OCI-LY1 (cell line): Measurements from ENCODE around the gene ATP5F1C.
A peak's percentile ranks its signal among the peaks of the same experiment; 100 is the strongest.

ENCODE experiments used
- H2AFZ ChIP-seq: fragments of 200-600 bp; sonication (generic), shearing (Covaris generic); 2 replicates; pipeline ENCODE4 v1.6.0; 2014; ENCODE audit warnings: antibody characterized with exemption, mild to moderate bottlenecking, low read length
- H3F3A ChIP-seq: fragments of 200-600 bp; sonication (generic), shearing (Covaris generic); 2 replicates; pipeline ENCODE4 v1.6.0; 2014; ENCODE audit warnings: mild to moderate bottlenecking, antibody characterized with exemption, low read length, moderate library complexity; ENCODE audit not compliant: insufficient read depth
- H3K27ac ChIP-seq: fragments of 200-600 bp; sonication (generic); 2 replicates; pipeline ENCODE4 v1.5.1; 2014; ENCODE audit warnings: low read length, mixed run types, mild to moderate bottlenecking, low read depth; ENCODE audit not compliant: poor library complexity, severe bottlenecking
- H3K27me3 ChIP-seq: fragments of 200-600 bp; sonication (generic); 2 replicates; pipeline ENCODE4 v1.6.0; 2014; ENCODE audit warnings: antibody characterized with exemption, mild to moderate bottlenecking, low read length, moderate library complexity; ENCODE audit not compliant: insufficient read depth
- H3K36me3 ChIP-seq: fragments of 200-600 bp; sonication (generic); 2 replicates; pipeline ENCODE4 v1.6.1; 2014; ENCODE audit warnings: mild to moderate bottlenecking, antibody characterized with exemption, low read length, moderate library complexity, mixed read lengths; ENCODE audit not compliant: insufficient read depth
- H3K4me1 ChIP-seq: fragments of 200-600 bp; sonication (generic); 2 replicates; pipeline ENCODE4 v1.5.1; 2014; ENCODE audit warnings: mild to moderate bottlenecking, low read length, moderate library complexity; ENCODE audit not compliant: insufficient read depth, severe bottlenecking
- H3K4me2 ChIP-seq: fragments of 200-600 bp; sonication (generic), shearing (Covaris generic); 2 replicates; pipeline ENCODE4 v1.6.1; 2014; ENCODE audit warnings: low read length
- H3K4me3 ChIP-seq: fragments of 200-600 bp; sonication (generic); 2 replicates; pipeline ENCODE4 v1.5.1; 2014; ENCODE audit warnings: low read length, low read depth, mild to moderate bottlenecking, mixed read lengths; ENCODE audit not compliant: poor library complexity, severe bottlenecking
- H3K79me2 ChIP-seq: fragments of 200-600 bp; shearing (Covaris generic); 2 replicates; pipeline ENCODE4 v1.6.1; 2016; ENCODE audit warnings: mixed run types, low read length, mixed read lengths; ENCODE audit not compliant: insufficient read depth
- H3K9ac ChIP-seq: fragments of 200-600 bp; sonication (generic), shearing (Covaris generic); 2 replicates; pipeline ENCODE4 v1.6.1; 2014; ENCODE audit warnings: mild to moderate bottlenecking, low read length, mixed read lengths
- H3K9me2 ChIP-seq: fragments of 200-600 bp; sonication (generic), shearing (Covaris generic); 2 replicates; pipeline ENCODE4 v1.6.1; 2014; ENCODE audit warnings: low read depth, mild to moderate bottlenecking, low read length, mixed read lengths
- H3K9me3 ChIP-seq: fragments of 200-600 bp; shearing (Covaris generic); 2 replicates; pipeline ENCODE4 v1.6.1; 2014; ENCODE audit warnings: low read length, mixed read lengths
- H4K20me1 ChIP-seq: fragments of 200-600 bp; sonication (generic), shearing (Covaris generic); 2 replicates; pipeline ENCODE4 v1.6.0; 2016; ENCODE audit warnings: mild to moderate bottlenecking, low read length; ENCODE audit not compliant: insufficient read depth
- CTCF ChIP-seq: fragments of 200-600 bp; sonication (generic), shearing (Covaris generic); IDR thresholded peaks from 2 replicates; pipeline ENCODE4 v1.5.1; 2017; ENCODE audit warnings: mild to moderate bottlenecking, antibody characterized with exemption, low read length, moderate library complexity, mixed read lengths
- EZH2 ChIP-seq: fragments of 200-600 bp; sonication (generic), shearing (Covaris generic); IDR thresholded peaks from 2 replicates; pipeline ENCODE4 v1.8.0; 2017; ENCODE audit warnings: borderline replicate concordance, mixed run types, mild to moderate bottlenecking, antibody characterized with exemption, low read length, moderate library complexity, mixed read lengths

Gene ATP5F1C

GRCh38 chr10:7818295-7819120, 30.5 kb downstream of the ATP5F1C start, which contains the start of gene TAF3:
Gene TAF3 (plus strand): TSS chr10:7818505. CDS start chr10:7818710, 205 bp downstream.
- H3K4me1 ChIP-seq = peaks cover 22% of the 10 kb centered on the region
- H3K79me2 ChIP-seq = peaks cover 17% of the 10 kb centered on the region; the same call in 1 of the 2 replicates
- peak within 1 kb of the TSS; percentile 91 for H3K9ac ChIP-seq
- peak within 1 kb of the TSS; percentile 8 for H3K27ac ChIP-seq
- H3K9me3 ChIP-seq = no peaks in the 10 kb centered on the region
- peak within 1 kb of the TSS; percentile 99 for H3K4me3 ChIP-seq
- TF ChIP-seq CTCF (no peak), EZH2 (no peak)
- no peaks in the 10 kb centered on the region for H3K9me2 ChIP-seq
- H3K36me3 ChIP-seq = peaks cover 8% of the 10 kb centered on the region; the same call in 1 of the 2 replicates
- no peaks in the 10 kb centered on the region for H3K27me3 ChIP-seq
- H4K20me1 ChIP-seq = no peaks in the 10 kb centered on the region
- H3F3A ChIP-seq = no peaks in the 10 kb centered on the region
- H2AFZ ChIP-seq = peak within 1 kb of the TSS; percentile 78; the same call in 1 of the 2 replicates
- H3K4me2 ChIP-seq = peak within 1 kb of the TSS; percentile 78

- Histone ChIP-seq H3K27ac (no peak overlapping the region), H4K20me1 (no peaks in the 10 kb centered on the region), H3K79me2 (peaks cover 17% of the 10 kb centered on the region; the same call in 1 of the 2 replicates), H3K4me1 (peaks cover 22% of the 10 kb centered on the region), H3K36me3 (peaks cover 8% of the 10 kb centered on the region), H3F3A (no peaks in the 10 kb centered on the region), H3K27me3 (no peaks in the 10 kb centered on the region), H3K4me3 (peak overlapping the region; percentile 99), H3K9me2 (no peaks in the 10 kb centered on the region), H3K4me2 (peak overlapping the region; percentile 78), H2AFZ (no peak overlapping the region), H3K9me3 (no peaks in the 10 kb centered on the region), H3K9ac (peak overlapping the region; percentile 91)
- TF ChIP-seq CTCF (peak; percentile 25; the same call in 1 of the 2 replicates), EZH2 (no peak)
These were observed 31.1 kb downstream of the ATP5F1C start for GRCh38 chr10:7819121-7819460.

GRCh38 chr10:7824251-7824650, 36.3 kb downstream of the ATP5F1C start:
- Histone ChIP-seq H3F3A (no peaks in the 10 kb centered on the region), H3K9me3 (no peaks in the 10 kb centered on the region), H3K36me3 (peaks cover 37% of the 10 kb centered on the region), H3K79me2 (peaks cover 11% of the 10 kb centered on the region; the same call in 1 of the 2 replicates), H2AFZ (no peak overlapping the region), H3K9me2 (no peaks in the 10 kb centered on the region), H3K27me3 (no peaks in the 10 kb centered on the region), H3K4me1 (peaks cover 13% of the 10 kb centered on the region), H3K4me2 (no peak overlapping the region), H4K20me1 (no peaks in the 10 kb centered on the region), H3K4me3 (no peak overlapping the region), H3K9ac (no peak overlapping the region), H3K27ac (no peak overlapping the region)
- TF ChIP-seq EZH2 (no peak), CTCF (no peak)
